Activated naive CD8-positive, alpha-beta T cell (primary cell): ENCODE results near the gene SLC17A2.
A peak's percentile ranks its signal among the peaks of the same experiment; 100 is the strongest.

ENCODE experiments used
- H3K27ac Mint-ChIP-seq: one replicate; pipeline ENCODE4 v1.8.0; 2021; ENCODE audit warnings: mixed read lengths
- H3K27me3 Mint-ChIP-seq: one replicate; pipeline ENCODE4 v1.8.0; 2021; ENCODE audit warnings: mixed read lengths
- H3K36me3 Mint-ChIP-seq: one replicate; pipeline ENCODE4 v1.8.0; 2021; ENCODE audit warnings: mixed read lengths
- H3K4me1 Mint-ChIP-seq: one replicate; pipeline ENCODE4 v1.8.0; 2021; ENCODE audit warnings: low read depth, mixed read lengths
- H3K4me3 Mint-ChIP-seq: one replicate; pipeline ENCODE4 v1.8.0; 2021; ENCODE audit warnings: mild to moderate bottlenecking, mixed read lengths
- H3K9me3 Mint-ChIP-seq: one replicate; pipeline ENCODE4 v1.8.0; 2021; ENCODE audit warnings: low read depth, mixed read lengths

SLC17A2 gene

GRCh38 chr6:25869840-25870239, 60.7 kb downstream of the SLC17A2 start:
- Mint-ChIP-seq H3K9me3 (no peaks in the 10 kb centered on the region), H3K27me3 (no peaks in the 10 kb centered on the region), H3K4me3 (no peak overlapping the region), H3K27ac (no peak overlapping the region), H3K4me1 (peaks cover 36% of the 10 kb centered on the region), H3K36me3 (no peaks in the 10 kb centered on the region)

GRCh38 chr6:25868436-25869183, 61.9 kb downstream of the SLC17A2 start:
- Mint-ChIP-seq H3K36me3 (peaks cover 4% of the 10 kb centered on the region), H3K9me3 (peaks cover 6% of the 10 kb centered on the region), H3K4me3 (no peak overlapping the region), H3K27ac (no peak overlapping the region), H3K27me3 (no peaks in the 10 kb centered on the region), H3K4me1 (peaks cover 30% of the 10 kb centered on the region)

GRCh38 chr6:25866011-25866410, 64.5 kb downstream of the SLC17A2 start:
- Mint-ChIP-seq H3K36me3 (peaks cover 4% of the 10 kb centered on the region), H3K9me3 (peaks cover 6% of the 10 kb centered on the region), H3K27me3 (no peaks in the 10 kb centered on the region), H3K4me1 (peaks cover 20% of the 10 kb centered on the region), H3K27ac (no peak overlapping the region), H3K4me3 (peak overlapping the region; percentile 49)

- Mint-ChIP-seq H3K27ac (no peak overlapping the region), H3K4me1 (peaks cover 20% of the 10 kb centered on the region), H3K27me3 (no peaks in the 10 kb centered on the region), H3K36me3 (peaks cover 4% of the 10 kb centered on the region), H3K4me3 (no peak overlapping the region), H3K9me3 (peaks cover 6% of the 10 kb centered on the region)
Observed at GRCh38 chr6:25863360-25863759, 67.1 kb downstream of the SLC17A2 start.
